GM21619 (cell line): ENCODE data around the gene SPATA16.
"Not testable (repeated sequence)": the region's sequence is repeated elsewhere in the genome, so short reads cannot be mapped to it uniquely, and the experiment has no call there.

Source experiments
- ATAC-seq: cut with Tn5 transposase; IDR thresholded peaks from one replicate; pipeline ENCODE4 v1.9.1; 2021; ENCODE audit not compliant: unreplicated experiment

SPATA16 gene

GRCh38 chr3:173006006-173006405 is 135.0 kb downstream of the SPATA16 start:
- ATAC-seq, result no peak

GRCh38 chr3:173004681-173005080 is 136.4 kb downstream of the SPATA16 start:
- ATAC-seq, result no peak

GRCh38 chr3:173003956-173004355 is 137.1 kb downstream of the SPATA16 start:
- ATAC-seq, result no peak

GRCh38 chr3:173003471-173003870 is 137.6 kb downstream of the SPATA16 start:
- ATAC-seq, result no peak

GRCh38 chr3:173001622-173002021 is 139.4 kb downstream of the SPATA16 start:
- no peak for ATAC-seq

- ATAC-seq, result no peak
Measured at GRCh38 chr3:173000553-173000952, 140.5 kb downstream of the SPATA16 start.

- ATAC-seq, result no peak
Measured at GRCh38 chr3:172993412-172993811, 147.6 kb downstream of the SPATA16 start.

- ATAC-seq, result no peak
Measured at GRCh38 chr3:172991424-172991996, 149.5 kb downstream of the SPATA16 start.

- no peak for ATAC-seq
Measured at GRCh38 chr3:172989373-172989772, 151.7 kb downstream of the SPATA16 start.

GRCh38 chr3:172987273-172987672 is 153.8 kb downstream of the SPATA16 start:
- no peak for ATAC-seq

GRCh38 chr3:172984914-172985313 is 156.1 kb downstream of the SPATA16 start:
- no peak for ATAC-seq

GRCh38 chr3:172982736-172983364 is 158.2 kb downstream of the SPATA16 start:
- ATAC-seq, result no peak

- no peak for ATAC-seq
Measured at GRCh38 chr3:172981407-172981983, 159.5 kb downstream of the SPATA16 start.

- ATAC-seq, result no peak
Measured at GRCh38 chr3:172980849-172981248, 160.2 kb downstream of the SPATA16 start.

GRCh38 chr3:172977696-172978095 is 163.3 kb downstream of the SPATA16 start:
- no peak for ATAC-seq

GRCh38 chr3:172974969-172975368 is 166.1 kb downstream of the SPATA16 start:
- ATAC-seq, result no peak

- ATAC-seq, result no peak
Measured at GRCh38 chr3:172973799-172974198, 167.2 kb downstream of the SPATA16 start.

GRCh38 chr3:172972717-172973116 is 168.3 kb downstream of the SPATA16 start:
- ATAC-seq, result no peak

GRCh38 chr3:172972067-172972466 is 169.0 kb downstream of the SPATA16 start:
- ATAC-seq, result no peak

GRCh38 chr3:172968646-172969045 is 172.4 kb downstream of the SPATA16 start:
- ATAC-seq, result no peak

GRCh38 chr3:172965256-172965655 is 175.8 kb downstream of the SPATA16 start:
- no peak for ATAC-seq

GRCh38 chr3:172960626-172961182 is 180.3 kb downstream of the SPATA16 start:
- ATAC-seq, result not testable (repeated sequence)
